WERI-Rb-1 (cell line): ENCODE data around the gene SAMM50.
"Not testable (repeated sequence)": the region's sequence is repeated elsewhere in the genome, so short reads cannot be mapped to it uniquely, and the experiment has no call there.

ENCODE experiments used
- DNase-seq: peaks from one replicate; pipeline ENCODE4 v3.0.0-alpha.2; 2020
- H3K27ac ChIP-seq: fragments of 250-450 bp; sonication (Bioruptor Pico); 2 replicates; pipeline ENCODE4 v1.5.1; 2020; ENCODE audit warnings: mild to moderate bottlenecking, moderate library complexity
- H3K27me3 ChIP-seq: fragments of 250-450 bp; sonication (Bioruptor Pico); 2 replicates; pipeline ENCODE4 v1.5.1; 2021; ENCODE audit warnings: mild to moderate bottlenecking, low read depth, moderate library complexity; ENCODE audit not compliant: insufficient read depth, severe bottlenecking
- H3K36me3 ChIP-seq: fragments of 250-450 bp; sonication (Bioruptor Pico); 2 replicates; pipeline ENCODE4 v1.5.1; 2020; ENCODE audit warnings: mild to moderate bottlenecking, moderate library complexity
- H3K4me3 ChIP-seq: 2 replicates; pipeline ENCODE4 v1.5.1; 2011; ENCODE audit warnings: low read depth, mild to moderate bottlenecking, control low read depth, low read length
- H3K9me3 ChIP-seq: fragments of 250-450 bp; sonication (Bioruptor Pico); 2 replicates; pipeline ENCODE4 v1.5.1; 2021; ENCODE audit warnings: mild to moderate bottlenecking, moderate library complexity; ENCODE audit not compliant: severe bottlenecking
- TF ChIP-seq, protein P1 (sequence below): IDR thresholded peaks from 2 replicates; pipeline ENCODE4 v1.5.1; 2011; ENCODE audit warnings: low read depth, mild to moderate bottlenecking, control low read depth, inconsistent platforms, low read length

Gene SAMM50

GRCh38 chr22:44003405-44004103, 48.3 kb downstream of the SAMM50 start:
- Histone ChIP-seq H3K9me3 (no peaks in the 10 kb centered on the region), H3K27ac (no peak overlapping the region), H3K27me3 (no peaks in the 10 kb centered on the region), H3K4me3 (no peak overlapping the region), H3K36me3 (peaks cover 5% of the 10 kb centered on the region; the same call in 1 of the 2 replicates)
- TF ChIP-seq, protein P1, sequence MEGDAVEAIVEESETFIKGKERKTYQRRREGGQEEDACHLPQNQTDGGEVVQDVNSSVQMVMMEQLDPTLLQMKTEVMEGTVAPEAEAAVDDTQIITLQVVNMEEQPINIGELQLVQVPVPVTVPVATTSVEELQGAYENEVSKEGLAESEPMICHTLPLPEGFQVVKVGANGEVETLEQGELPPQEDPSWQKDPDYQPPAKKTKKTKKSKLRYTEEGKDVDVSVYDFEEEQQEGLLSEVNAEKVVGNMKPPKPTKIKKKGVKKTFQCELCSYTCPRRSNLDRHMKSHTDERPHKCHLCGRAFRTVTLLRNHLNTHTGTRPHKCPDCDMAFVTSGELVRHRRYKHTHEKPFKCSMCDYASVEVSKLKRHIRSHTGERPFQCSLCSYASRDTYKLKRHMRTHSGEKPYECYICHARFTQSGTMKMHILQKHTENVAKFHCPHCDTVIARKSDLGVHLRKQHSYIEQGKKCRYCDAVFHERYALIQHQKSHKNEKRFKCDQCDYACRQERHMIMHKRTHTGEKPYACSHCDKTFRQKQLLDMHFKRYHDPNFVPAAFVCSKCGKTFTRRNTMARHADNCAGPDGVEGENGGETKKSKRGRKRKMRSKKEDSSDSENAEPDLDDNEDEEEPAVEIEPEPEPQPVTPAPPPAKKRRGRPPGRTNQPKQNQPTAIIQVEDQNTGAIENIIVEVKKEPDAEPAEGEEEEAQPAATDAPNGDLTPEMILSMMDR = peak; percentile 79
- DNase-seq = peak; percentile 66

DNA sequence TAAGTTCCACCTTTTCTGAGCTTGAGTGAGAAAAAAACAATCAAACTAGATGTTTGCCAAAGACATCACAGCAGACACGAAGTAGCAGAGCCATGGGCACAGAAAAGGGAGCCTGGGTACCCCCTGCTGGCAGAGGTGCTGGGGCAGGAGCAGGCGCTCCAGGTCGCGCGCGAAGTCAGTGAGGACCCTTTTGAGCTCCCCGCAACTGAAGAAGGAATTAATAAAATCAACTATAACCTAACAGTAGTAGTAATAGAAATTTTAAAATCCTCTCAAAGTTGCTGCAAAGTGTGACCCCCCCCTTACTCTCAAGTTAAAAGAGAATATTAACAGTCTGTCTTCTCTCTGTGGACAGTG, 48.8 kb downstream of the SAMM50 start:
- H3K27ac ChIP-seq = no peak overlapping the region
- H3K9me3 ChIP-seq = no peaks in the 10 kb centered on the region
- TF ChIP-seq, protein P1 = no peak
- no peaks in the 10 kb centered on the region for H3K27me3 ChIP-seq
- no peak for DNase-seq
- peaks cover under 1% of the 10 kb centered on the region; the same call in 1 of the 2 replicates for H3K36me3 ChIP-seq
- no peak overlapping the region for H3K4me3 ChIP-seq

DNA sequence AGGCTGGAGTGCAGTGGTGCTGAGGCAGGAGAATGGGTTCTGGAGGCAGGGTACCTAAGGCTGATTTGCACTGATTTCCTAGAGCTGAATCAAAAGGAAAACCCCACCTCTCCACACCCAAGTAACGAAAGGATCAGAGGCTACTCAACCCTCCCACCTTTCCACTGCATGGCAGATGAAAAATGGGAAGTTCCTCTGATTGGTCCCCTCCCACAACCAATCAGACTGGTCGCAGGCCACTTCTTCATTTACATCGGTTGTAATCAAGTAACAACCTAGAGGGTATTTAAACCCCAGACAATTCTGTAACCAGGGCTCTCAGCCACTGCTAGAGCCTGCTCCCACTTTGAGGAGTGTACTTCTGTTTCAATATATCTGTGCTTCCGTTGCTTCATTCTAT, 50.3 kb downstream of the SAMM50 start:
- Histone ChIP-seq H3K36me3 (no peaks in the 10 kb centered on the region; the same call in 1 of the 2 replicates), H3K9me3 (no peaks in the 10 kb centered on the region), H3K27me3 (no peaks in the 10 kb centered on the region), H3K27ac (no peak overlapping the region), H3K4me3 (no peak overlapping the region)
- DNase-seq = no peak
- TF ChIP-seq, protein P1 = no peak

DNA sequence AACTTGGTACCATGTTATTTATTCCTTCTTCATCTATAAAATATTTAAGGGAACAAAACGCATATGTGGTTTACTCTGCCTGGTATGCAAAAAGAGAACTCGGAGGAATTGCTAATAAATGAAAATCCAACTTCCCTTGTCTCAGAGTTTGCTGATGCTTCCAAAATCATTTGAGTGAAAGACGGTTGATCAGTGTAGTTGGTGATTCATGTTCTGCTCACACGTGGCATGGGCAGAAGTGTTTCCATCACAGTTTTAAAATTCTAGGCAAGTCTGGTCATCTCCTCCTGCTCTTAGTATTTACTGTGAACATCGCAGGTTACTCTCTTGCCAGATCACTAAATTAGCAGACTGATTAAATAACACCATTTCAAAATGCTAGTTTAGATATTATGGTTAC, 56.9 kb downstream of the SAMM50 start:
- no peaks in the 10 kb centered on the region for H3K36me3 ChIP-seq
- H3K4me3 ChIP-seq = no peak overlapping the region
- no peak for DNase-seq
- no peaks in the 10 kb centered on the region for H3K9me3 ChIP-seq
- TF ChIP-seq, protein P1 = no peak
- no peaks in the 10 kb centered on the region for H3K27me3 ChIP-seq
- H3K27ac ChIP-seq = no peak overlapping the region

DNA sequence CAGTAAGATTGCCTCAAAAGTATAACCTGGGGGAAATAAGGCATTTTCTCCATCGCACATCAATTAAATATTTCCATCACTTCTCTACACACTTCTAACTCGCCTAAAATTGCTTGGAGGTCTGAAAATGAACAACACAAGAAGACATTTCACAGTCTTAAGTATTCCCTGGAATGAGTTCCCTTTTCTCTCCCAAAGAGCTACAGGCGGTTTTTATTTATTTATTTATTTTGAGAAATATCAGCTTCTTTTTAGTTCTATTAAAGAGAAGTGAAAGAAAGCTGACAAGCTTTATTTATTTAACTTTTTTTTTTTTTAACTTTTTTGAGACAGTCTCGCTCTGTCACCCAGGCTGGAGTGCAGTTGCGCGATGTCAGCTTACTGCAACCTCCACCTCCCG, 57.3 kb downstream of the SAMM50 start:
- H3K36me3 ChIP-seq = no peaks in the 10 kb centered on the region
- H3K27ac ChIP-seq = no peak overlapping the region
- no peaks in the 10 kb centered on the region for H3K9me3 ChIP-seq
- H3K4me3 ChIP-seq = no peak overlapping the region
- TF ChIP-seq, protein P1 = no peak
- no peak for DNase-seq
- H3K27me3 ChIP-seq = no peaks in the 10 kb centered on the region

GRCh38 chr22:44014241-44014640, 59.0 kb downstream of the SAMM50 start:
- Histone ChIP-seq H3K27me3 (no peaks in the 10 kb centered on the region), H3K27ac (no peak overlapping the region), H3K4me3 (no peak overlapping the region), H3K36me3 (no peaks in the 10 kb centered on the region), H3K9me3 (no peaks in the 10 kb centered on the region)
- no peak for DNase-seq
- TF ChIP-seq, protein P1 = no peak

- not testable (repeated sequence) for H3K27ac ChIP-seq, H3K4me3 ChIP-seq, DNase-seq, H3K27me3 ChIP-seq, H3K9me3 ChIP-seq, H3K36me3 ChIP-seq
Observed at GRCh38 chr22:44016586-44016985, 61.3 kb downstream of the SAMM50 start.
